H1 (cell line): ENCODE measurements around the gene RGS3. TPM values are rescaled to one million over a fixed set of nuclear protein-coding genes. Genes with fewer than 3 reads are reported as not detected.

Experiments used
- CTCF ChIA-PET: fragments of 300-600 bp; sonication (Branson Sonifier 250); formaldehyde crosslinking; loops from one replicate; lab custom pipeline; 2021; ENCODE audit not compliant: partially characterized antibody; lab: Charles Lee
- POLR2A ChIA-PET: fragments of 300-600 bp; sonication (Branson Sonifier 250); formaldehyde crosslinking; loops from one replicate; lab custom pipeline; 2021; ENCODE audit warnings: inconsistent platforms; ENCODE audit not compliant: partially characterized antibody; lab: Charles Lee
- DNase-seq, 2 experiments: peaks; one replicate each; pipeline versions ENCODE4 v3.0.0 to v3.0.0-alpha.2; 2010 to 2022; ENCODE audit warnings: low spot score in 2 of 2, low read depth in 1 of 2, mixed read lengths in 1 of 2
- FAIRE-seq: peaks from 2 replicates; lab custom pipeline; 2011; peaks lifted over from hg19 to GRCh38; lab: Jason Lieb, UNC
- H2AFZ ChIP-seq: 2 replicates; pipeline ENCODE4 v1.8.1; 2012; ENCODE audit warnings: low read length, inconsistent platforms
- H2AK5ac ChIP-seq: 2 replicates; pipeline ENCODE4 v1.6.1; 2013; ENCODE audit warnings: low read depth, low read length
- H2BK120ac ChIP-seq: replicated peaks from 2 replicates; pipeline ENCODE3; 2013; ENCODE audit warnings: low read depth, low read length, inconsistent platforms
- H2BK12ac ChIP-seq: 2 replicates; pipeline ENCODE4 v1.6.1; 2013; ENCODE audit warnings: low read depth, low read length
- H2BK15ac ChIP-seq: 2 replicates; pipeline ENCODE4 v1.6.1; 2013; ENCODE audit warnings: low read length
- H2BK20ac ChIP-seq: 2 replicates; pipeline ENCODE4 v1.6.1; 2013; ENCODE audit warnings: low read length
- H2BK5ac ChIP-seq: 2 replicates; pipeline ENCODE4 v1.6.1; 2013; ENCODE audit warnings: low read depth, low read length
- H3K14ac ChIP-seq: 2 replicates; pipeline ENCODE4 v1.6.1; 2013; ENCODE audit warnings: inconsistent platforms; ENCODE audit not compliant: insufficient read length
- H3K18ac ChIP-seq: 2 replicates; pipeline ENCODE4 v1.6.1; 2013; ENCODE audit warnings: low read length; ENCODE audit errors: extremely low read depth
- H3K23ac ChIP-seq: 2 replicates; pipeline ENCODE4 v1.6.1; 2013; ENCODE audit warnings: inconsistent platforms; ENCODE audit not compliant: insufficient read length
- H3K23me2 ChIP-seq: 2 replicates; pipeline ENCODE4 v1.6.1; 2013; ENCODE audit warnings: low read depth, low read length
- H3K27ac ChIP-seq: 2 replicates; pipeline ENCODE4 v1.6.1; 2011; ENCODE audit warnings: low read depth, low read length, inconsistent platforms
- H3K27me3 ChIP-seq, 4 experiments: replicated peaks in 1 of 4; 1 replicate in 1 of 4; 2 replicates in 3 of 4; pipeline versions ENCODE4 v1.6.1 to v1.8.1; 2011 to 2013; ENCODE audit warnings: low read length in 3 of 4, mild to moderate bottlenecking in 3 of 4, inconsistent platforms in 2 of 4, mixed read lengths in 2 of 4, moderate library complexity in 1 of 4; ENCODE audit not compliant: control insufficient read depth in 3 of 4, insufficient read depth in 3 of 4; ENCODE audit errors: extremely low read depth in 1 of 4
- H3K36me3 ChIP-seq, 4 experiments: 2 replicates each; pipeline versions ENCODE4 v1.6.1 to v1.8.1; 2011 to 2013; ENCODE audit warnings: mild to moderate bottlenecking in 4 of 4, low read length in 3 of 4, moderate library complexity in 2 of 4, control low read depth in 1 of 4, inconsistent platforms in 1 of 4; ENCODE audit not compliant: insufficient read depth in 4 of 4, control insufficient read depth in 2 of 4
- H3K4ac ChIP-seq: replicated peaks from 2 replicates; pipeline ENCODE3; 2013; ENCODE audit warnings: low read length, low read depth, mixed read lengths, inconsistent platforms; ENCODE audit not compliant: insufficient read length
- H3K4me1 ChIP-seq, 4 experiments: replicated peaks in 1 of 4; 1 replicate in 1 of 4; 2 replicates in 3 of 4; pipeline versions ENCODE4 v1.6.1 to v1.8.1; 2011 to 2013; ENCODE audit warnings: low read length in 3 of 4, inconsistent platforms in 2 of 4, mixed read lengths in 1 of 4; ENCODE audit not compliant: insufficient read depth in 4 of 4, control insufficient read depth in 3 of 4
- H3K4me2 ChIP-seq, 2 experiments: 2 replicates each; pipeline versions ENCODE4 v1.6.1 to v1.8.1; 2011 to 2013; ENCODE audit warnings: low read depth in 2 of 2, low read length in 2 of 2, control low read depth in 1 of 2, inconsistent platforms in 1 of 2, mild to moderate bottlenecking in 1 of 2; ENCODE audit not compliant: insufficient read depth in 1 of 2
- H3K4me3 ChIP-seq, 4 experiments: fragments of 200-600, 300-600 bp in 1 of 4; sonication (generic), shearing (Covaris generic), sonication (Bioruptor Twin) in 1 of 4; 2 replicates each; pipeline versions ENCODE4 v1.5.1 to v1.8.1; 2011 to 2016; ENCODE audit warnings: low read length in 4 of 4, low read depth in 3 of 4, control low read depth in 2 of 4, inconsistent platforms in 2 of 4, mild to moderate bottlenecking in 2 of 4, mixed read lengths in 1 of 4, moderate library complexity in 1 of 4; ENCODE audit not compliant: insufficient read depth in 2 of 4; ENCODE audit errors: extremely low read depth in 1 of 4
- H3K56ac ChIP-seq: replicated peaks from 2 replicates; pipeline ENCODE3; 2013; ENCODE audit warnings: low read depth, mild to moderate bottlenecking, mixed read lengths, low read length, inconsistent platforms; ENCODE audit not compliant: insufficient read length
- H3K79me1 ChIP-seq: 2 replicates; pipeline ENCODE4 v1.6.1; 2013; ENCODE audit warnings: low read depth, low read length, control low read depth
- H3K79me2 ChIP-seq, 2 experiments: 2 replicates each; pipeline versions ENCODE4 v1.6.1 to v1.8.1; 2012 to 2013; ENCODE audit warnings: low read length in 2 of 2, mild to moderate bottlenecking in 2 of 2, inconsistent platforms in 1 of 2; ENCODE audit not compliant: insufficient read depth in 2 of 2, control insufficient read depth in 1 of 2
- H3K9ac ChIP-seq, 4 experiments: replicated peaks in 1 of 4; 1 replicate in 1 of 4; 2 replicates in 3 of 4; pipeline versions ENCODE4 v1.6.1 to v1.8.1; 2011 to 2013; ENCODE audit warnings: low read depth in 3 of 4, low read length in 3 of 4, control low read depth in 2 of 4, mild to moderate bottlenecking in 2 of 4, moderate library complexity in 2 of 4, inconsistent platforms in 1 of 4; ENCODE audit errors: extremely low read depth in 1 of 4
- H3K9me3 ChIP-seq, 2 experiments: 2 replicates each; pipeline versions ENCODE4 v1.6.1 to v1.8.1; 2012 to 2013; ENCODE audit warnings: mild to moderate bottlenecking in 2 of 2, moderate library complexity in 2 of 2, control low read depth in 1 of 2, inconsistent platforms in 1 of 2, low read depth in 1 of 2, low read length in 1 of 2, mixed read lengths in 1 of 2; ENCODE audit not compliant: insufficient read depth in 2 of 2
- H4K20me1 ChIP-seq, 2 experiments: replicated peaks in 1 of 2; 2 replicates each; pipeline versions ENCODE3 to v1.8.1; 2011 to 2013; ENCODE audit warnings: inconsistent platforms in 2 of 2, low read length in 2 of 2, mild to moderate bottlenecking in 1 of 2; ENCODE audit not compliant: insufficient read depth in 2 of 2, control insufficient read depth in 1 of 2
- H4K5ac ChIP-seq: 2 replicates; pipeline ENCODE4 v1.6.1; 2013; ENCODE audit warnings: low read length, low read depth, mixed read lengths, inconsistent platforms; ENCODE audit not compliant: insufficient read length
- H4K8ac ChIP-seq: 2 replicates; pipeline ENCODE4 v1.8.0; 2013; ENCODE audit warnings: mild to moderate bottlenecking, moderate library complexity, low read length, inconsistent platforms; ENCODE audit not compliant: insufficient read depth; ENCODE audit errors: extremely low read depth
- H4K91ac ChIP-seq: replicated peaks from 2 replicates; pipeline ENCODE3; 2013; ENCODE audit warnings: low read length, mixed read lengths, inconsistent platforms; ENCODE audit not compliant: insufficient read length
- CBX5 ChIP-seq: fragments of 300-800, 300-1000 bp; sonication (generic); IDR thresholded peaks from 2 replicates; pipeline ENCODE4 v1.7.1; 2016; ENCODE audit warnings: antibody characterized with exemption, low read length, low read depth
- CEBPB ChIP-seq: IDR thresholded peaks from 2 replicates; pipeline ENCODE4 v1.6.1; 2012; ENCODE audit warnings: low read depth, low read length
- NANOG ChIP-seq: IDR thresholded peaks from 2 replicates; pipeline ENCODE4 v1.6.1; 2011; ENCODE audit warnings: low read length, low read depth, mild to moderate bottlenecking, inconsistent platforms; ENCODE audit not compliant: insufficient read depth, poor library complexity, severe bottlenecking
- TEAD4 ChIP-seq: IDR thresholded peaks from 2 replicates; pipeline ENCODE4 v1.6.1; 2012; ENCODE audit warnings: low read depth, low read length, inconsistent platforms, mixed read lengths
- WGBS, 2 experiments: shearing (Covaris generic) in 1 of 2; methylation state at CpG; one replicate each; pipeline versions ENCODE4 v1.1.6 to v1.1.7; 2013 to 2015; ENCODE audit warnings: low lambda C conversion rate in 2 of 2, mixed read lengths in 2 of 2, inconsistent platforms in 1 of 2, low coverage in 1 of 2, missing lambda C conversion rate in 1 of 2; ENCODE audit not compliant: insufficient replicate concordance in 2 of 2, insufficient coverage in 1 of 2, insufficient read length in 1 of 2; ENCODE audit errors: extremely low coverage in 1 of 2, missing lambda C conversion rate in 1 of 2; 5-methylcytosine and 5-hydroxymethylcytosine counted together
- polyA plus RNA-seq, 7 experiments: library from polyadenylated mRNA; depleted of rRNA in 3 of 7; stranded (reverse) in 5 of 7; unstranded in 2 of 7; fragments of >200 nt in 5 of 7; fragments of 200-250 nt in 2 of 7; gene quantifications; 1 replicate in 5 of 7; 2 replicates in 1 of 7; 4 replicates in 1 of 7; pipeline versions ENCODE4 v1.2.1 to v1.2.3, GENCODE V29; 2011 to 2013; ENCODE audit warnings: missing spikeins in 2 of 7, mixed read lengths in 2 of 7
- total RNA-seq: library from RNA; stranded (reverse); fragmentation: NEBNext Ultra II Directional; extraction: Animal tissue kit (Norgen Biotek cat#: 25700); gene quantifications from 2 replicates; pipeline ENCODE4 v1.2.1, GENCODE V29; 2021

RGS3 gene
- total and polyA plus RNA-seq, 2 of the 8 experiments (the other 6 are each of a cell fraction or from before 2014, with no cell fraction given) = 12.6 to 18.2 TPM

DNA sequence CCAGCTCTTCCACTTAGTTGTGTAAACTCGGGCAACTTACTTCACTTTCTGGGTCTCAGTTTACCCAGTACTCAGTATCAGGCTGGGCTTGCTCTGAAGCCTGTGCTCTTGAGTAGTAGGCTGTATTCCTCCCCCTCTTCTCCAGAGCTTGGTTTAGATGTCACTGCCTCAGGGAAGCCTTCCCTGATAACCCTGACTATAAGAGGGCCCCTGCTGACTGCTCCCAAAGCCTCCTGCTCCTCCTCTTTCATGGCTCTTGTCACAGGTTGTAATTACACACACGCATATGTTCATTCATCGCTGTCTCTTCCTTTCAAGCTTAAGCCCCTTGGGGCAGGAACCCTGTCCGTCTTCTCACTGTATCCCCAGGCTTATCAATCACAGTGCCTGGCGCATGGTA, 140.2 kb downstream of the RGS3 start:
- FAIRE-seq (no peak), DNase-seq (no peak)
- TF ChIP-seq TEAD4 = no peak
- no peak for TF ChIP-seq CBX5
- TF ChIP-seq NANOG = no peak
- TF ChIP-seq CEBPB = no peak
- Histone ChIP-seq H2AK5ac (no peak overlapping the region), H3K56ac (no peak overlapping the region), H3K14ac (no peak overlapping the region), H2BK15ac (no peak overlapping the region), H3K9me3 (no peaks in the 10 kb centered on the region), H3K23ac (no peak overlapping the region), H3K79me2 (no peaks in the 10 kb centered on the region), H3K27me3 (no peaks in the 10 kb centered on the region), H3K27ac (no peak overlapping the region), H4K20me1 (peaks cover 0 to under 1% of the 10 kb centered on the region in 2 experiments), H3K18ac (no peak overlapping the region), H3K36me3 (no peaks in the 10 kb centered on the region), H3K4ac (no peak overlapping the region), H3K23me2 (peaks cover 2% of the 10 kb centered on the region; the same call in 1 of the 2 replicates), H2BK12ac (peak overlapping the region; percentile 21; the same call in 1 of the 2 replicates), H3K4me3 (no peak overlapping the region), H3K4me2 (no peak overlapping the region), H3K9ac (no peak overlapping the region), H4K8ac (no peak overlapping the region), H2BK20ac (no peak overlapping the region), H2BK120ac (no peak overlapping the region), H2AFZ (no peak overlapping the region), H2BK5ac (no peak overlapping the region), H3K4me1 (peaks cover 0 to 17% (median 12%) of the 10 kb centered on the region in 4 experiments; a peak in 6 of 7 replicates), H3K79me1 (no peaks in the 10 kb centered on the region), H4K91ac (no peak overlapping the region), H4K5ac (no peak overlapping the region)
- ChIA-PET POLR2A (interaction anchor here (1.3 to 2.6 kb wide), 4 partner anchors 10 to 47 kb away, joined by 3 to 15 read pairs (median 7); no protein-coding TSS in a partner anchor), CTCF (interaction anchor here (0.5 to 28.3 kb wide), 9 partner anchors 9 to 63 kb away, joined by 3 to 1065 read pairs (median 8); no protein-coding TSS in a partner anchor)
- WGBS, 2 experiments = 85% methylated on average over 5 of the region's 5 CpGs; no CpG with 5 or more reads in 1 of the 2 experiments
